GM23248 (cell line): Measurements from ENCODE around the gene TMEM94. TPM values are rescaled to one million over a fixed set of nuclear protein-coding genes. Genes with fewer than 3 reads are reported as not detected.

Experiments
- DNase-seq: peaks from one replicate; pipeline ENCODE4 v3.0.0-alpha.2; 2015
- H2AFZ ChIP-seq: fragments of 200-600 bp; sonication (generic); 2 replicates; pipeline ENCODE4 v1.6.1; 2016; ENCODE audit warnings: antibody characterized with exemption
- H3F3A ChIP-seq: fragments of 200-600 bp; sonication (generic); 2 replicates; pipeline ENCODE4 v1.6.1; 2016; ENCODE audit warnings: mild to moderate bottlenecking, antibody characterized with exemption, mixed run types; ENCODE audit not compliant: insufficient read depth
- H3K27ac ChIP-seq: fragments of 200-600 bp; sonication (generic); 2 replicates; pipeline ENCODE4 v1.5.1; 2016; ENCODE audit warnings: mild to moderate bottlenecking
- H3K27me3 ChIP-seq: fragments of 200-600 bp; sonication (generic); replicated peaks from 2 replicates; pipeline ENCODE4 v1.6.1; 2016; ENCODE audit warnings: mild to moderate bottlenecking; ENCODE audit not compliant: insufficient read depth
- H3K36me3 ChIP-seq: fragments of 200-600 bp; sonication (generic); 2 replicates; pipeline ENCODE4 v1.6.1; 2016; ENCODE audit warnings: low read depth, mild to moderate bottlenecking
- H3K4me1 ChIP-seq: fragments of 200-600 bp; sonication (generic); 2 replicates; pipeline ENCODE4 v1.6.1; 2016; ENCODE audit warnings: mild to moderate bottlenecking; ENCODE audit not compliant: insufficient read depth
- H3K4me2 ChIP-seq: fragments of 200-600 bp; sonication (generic); one replicate; pipeline ENCODE4 v1.6.1; 2016; ENCODE audit warnings: mild to moderate bottlenecking; ENCODE audit not compliant: unreplicated experiment
- H3K4me3 ChIP-seq: fragments of 200-600 bp; sonication (generic); 2 replicates; pipeline ENCODE4 v1.5.1; 2016; ENCODE audit warnings: mild to moderate bottlenecking
- H3K79me2 ChIP-seq: fragments of 200-600 bp; sonication (generic); 2 replicates; pipeline ENCODE4 v1.6.1; 2016; ENCODE audit warnings: mild to moderate bottlenecking; ENCODE audit not compliant: insufficient read depth
- H3K9ac ChIP-seq: fragments of 200-600 bp; sonication (generic); 2 replicates; pipeline ENCODE4 v1.6.1; 2016; ENCODE audit warnings: mild to moderate bottlenecking
- H3K9me2 ChIP-seq: fragments of 200-600 bp; sonication (generic); 2 replicates; pipeline ENCODE4 v1.6.1; 2016; ENCODE audit warnings: mixed run types, mild to moderate bottlenecking, moderate library complexity; ENCODE audit not compliant: insufficient read depth
- H3K9me3 ChIP-seq: fragments of 200-600 bp; sonication (generic); one replicate; pipeline ENCODE4 v1.6.1; 2017; ENCODE audit warnings: low read depth
- H4K20me1 ChIP-seq: fragments of 200-600 bp; sonication (generic); 2 replicates; pipeline ENCODE4 v1.6.0; 2016; ENCODE audit not compliant: insufficient read depth
- EZH2 ChIP-seq: fragments of 200-600 bp; sonication (generic); IDR thresholded peaks from 2 replicates; pipeline ENCODE4 v1.6.1; 2018; ENCODE audit warnings: antibody characterized with exemption, mild to moderate bottlenecking; ENCODE audit not compliant: insufficient read depth, poor library complexity, severe bottlenecking
- EZH2phosphoT487 ChIP-seq: fragments of 200-600 bp; sonication (generic); IDR thresholded peaks from 2 replicates; pipeline ENCODE4 v1.6.1; 2018; ENCODE audit warnings: antibody characterized with exemption, moderate library complexity, mild to moderate bottlenecking, low read depth; ENCODE audit not compliant: insufficient read depth
- WGBS, 2 experiments: methylation state at CpG; one replicate each; pipeline ENCODE4 v1.1.6; 2015 to 2017; ENCODE audit warnings: low lambda C conversion rate in 2 of 2, low coverage in 1 of 2; ENCODE audit errors: missing lambda C conversion rate in 2 of 2; 5-methylcytosine and 5-hydroxymethylcytosine counted together
- in situ Hi-C: fragments of 300-500 bp; cut with MboI; formaldehyde crosslinking; loops from 2 replicates; pipeline ENCODE4 v1.15.0; 2020
- polyA plus RNA-seq: library from polyadenylated mRNA; unstranded; fragments of >200 nt; fragmentation: Nextera tagmentation; extraction: Ambion mirVana; gene quantifications from 2 replicates; pipeline ENCODE4 v1.2.1, GENCODE V29; 2016
- total RNA-seq: library from RNA; depleted of rRNA; stranded (reverse); fragments of >200 nt; shearing (Covaris generic); gene quantifications from 2 replicates; pipeline ENCODE4 v1.2.3, GENCODE V29; 2014

The TMEM94 gene
- total and polyA plus RNA-seq, 2 experiments from 2014 or later, result 14.3 to 24.5 TPM

GRCh38 chr17:75490173-75490743, 33.8 kb downstream of the TMEM94 start:
- H3K79me2 ChIP-seq, result no peaks in the 10 kb centered on the region
- H3K9ac ChIP-seq, result no peak overlapping the region
- H3K27ac ChIP-seq, result no peak overlapping the region
- no peaks in the 10 kb centered on the region for H3K36me3 ChIP-seq
- H3K9me3 ChIP-seq, result no peaks in the 10 kb centered on the region
- H3F3A ChIP-seq, result no peaks in the 10 kb centered on the region
- no peak for DNase-seq
- WGBS, 2 experiments, result 80% methylated on average over 11 to 13 of the region's 14 CpGs
- no peaks in the 10 kb centered on the region for H3K9me2 ChIP-seq
- H4K20me1 ChIP-seq, result no peaks in the 10 kb centered on the region
- TF ChIP-seq EZH2phosphoT487 (no peak), EZH2 (no peak)
- no peak overlapping the region for H3K4me3 ChIP-seq
- H3K4me1 ChIP-seq, result no peaks in the 10 kb centered on the region
- in situ Hi-C loops, result no loop called here
- no peaks in the 10 kb centered on the region for H3K27me3 ChIP-seq
- no peak overlapping the region for H3K4me2 ChIP-seq
- H2AFZ ChIP-seq, result no peak overlapping the region

- Histone ChIP-seq H3K79me2 (no peaks in the 10 kb centered on the region), H3K9me3 (no peaks in the 10 kb centered on the region), H3K36me3 (no peaks in the 10 kb centered on the region), H2AFZ (no peak overlapping the region), H3F3A (no peaks in the 10 kb centered on the region), H3K27ac (no peak overlapping the region), H3K9me2 (no peaks in the 10 kb centered on the region), H3K4me1 (no peaks in the 10 kb centered on the region), H3K4me3 (no peak overlapping the region), H4K20me1 (no peaks in the 10 kb centered on the region), H3K4me2 (no peak overlapping the region), H3K27me3 (no peaks in the 10 kb centered on the region), H3K9ac (no peak overlapping the region)
- TF ChIP-seq EZH2phosphoT487 (no peak), EZH2 (no peak)
- WGBS, 2 experiments, result 91 to 93% methylated on average over 18 to 19 of the region's 19 CpGs
- in situ Hi-C loops, result no loop called here
- DNase-seq, result no peak
Observed at GRCh38 chr17:75490953-75491649, 34.7 kb downstream of the TMEM94 start.

- in situ Hi-C loops, result no loop called here
- H3K4me1 ChIP-seq, result no peaks in the 10 kb centered on the region
- DNase-seq, result no peak
- no peaks in the 10 kb centered on the region for H3K27me3 ChIP-seq
- H3K79me2 ChIP-seq, result no peaks in the 10 kb centered on the region
- no peaks in the 10 kb centered on the region for H3K9me3 ChIP-seq
- H3K9ac ChIP-seq, result no peak overlapping the region
- H3K4me3 ChIP-seq, result no peak overlapping the region
- no peak overlapping the region for H3K27ac ChIP-seq
- H4K20me1 ChIP-seq, result no peaks in the 10 kb centered on the region
- no peaks in the 10 kb centered on the region for H3K9me2 ChIP-seq
- H3F3A ChIP-seq, result no peaks in the 10 kb centered on the region
- WGBS, 2 experiments, result 86 to 89% methylated on average over 12 to 15 of the region's 15 CpGs
- H3K4me2 ChIP-seq, result no peak overlapping the region
- no peaks in the 10 kb centered on the region for H3K36me3 ChIP-seq
- no peak overlapping the region for H2AFZ ChIP-seq
- TF ChIP-seq EZH2, result no peak
- no peak for TF ChIP-seq EZH2phosphoT487
Observed at GRCh38 chr17:75491680-75492079, 35.2 kb downstream of the TMEM94 start.

GRCh38 chr17:75492555-75493168, 36.2 kb downstream of the TMEM94 start:
- no peak overlapping the region for H3K4me2 ChIP-seq
- no peaks in the 10 kb centered on the region for H3K4me1 ChIP-seq
- H2AFZ ChIP-seq, result no peak overlapping the region
- H4K20me1 ChIP-seq, result no peaks in the 10 kb centered on the region
- in situ Hi-C loops, result no loop called here
- no peaks in the 10 kb centered on the region for H3K9me3 ChIP-seq
- no peak overlapping the region for H3K9ac ChIP-seq
- no peaks in the 10 kb centered on the region for H3K27me3 ChIP-seq
- H3K27ac ChIP-seq, result no peak overlapping the region
- H3K79me2 ChIP-seq, result no peaks in the 10 kb centered on the region
- no peaks in the 10 kb centered on the region for H3F3A ChIP-seq
- H3K4me3 ChIP-seq, result no peak overlapping the region
- no peak for DNase-seq
- no peaks in the 10 kb centered on the region for H3K9me2 ChIP-seq
- TF ChIP-seq EZH2 (no peak), EZH2phosphoT487 (no peak)
- WGBS, 2 experiments, result 91 to 93% methylated on average over 23 of the region's 23 CpGs
- H3K36me3 ChIP-seq, result no peaks in the 10 kb centered on the region
